WTC11 (cell line): Measurements from ENCODE around the gene LAPTM5.

ENCODE experiments used
- ATF2 ChIP-seq: sonication (generic); formaldehyde crosslinking; IDR thresholded peaks from 2 replicates; pipeline ENCODE4 v1.8.1; 2022; ENCODE audit warnings: low read depth, missing genetic modification reagents, borderline replicate concordance
- CTCF ChIP-seq: fragments of 200-600 bp; IDR thresholded peaks from 2 replicates; pipeline ENCODE4 v1.8.0; 2022; ENCODE audit warnings: antibody characterized with exemption
- ETV6 ChIP-seq: sonication (generic); formaldehyde crosslinking; IDR thresholded peaks from 2 replicates; pipeline ENCODE4 v1.8.1; 2022; ENCODE audit warnings: mild to moderate bottlenecking, missing genetic modification reagents
- FOXP1 ChIP-seq: sonication (generic); formaldehyde crosslinking; IDR thresholded peaks from 2 replicates; pipeline ENCODE4 v1.8.0; 2022; ENCODE audit warnings: missing genetic modification reagents, mild to moderate bottlenecking, moderate library complexity, borderline replicate concordance
- MAX ChIP-seq: sonication (generic); formaldehyde crosslinking; IDR thresholded peaks from 2 replicates; pipeline ENCODE4 v1.8.0; 2022; ENCODE audit warnings: mild to moderate bottlenecking, missing genetic modification reagents
- NFATC4 ChIP-seq: fragments of 250-450 bp; sonication (Bioruptor Pico); IDR thresholded peaks from 2 replicates; pipeline ENCODE4 v1.9.0; 2021; ENCODE audit warnings: mild to moderate bottlenecking
- PRDM15 ChIP-seq: sonication (generic); formaldehyde crosslinking; IDR thresholded peaks from 2 replicates; pipeline ENCODE4 v1.8.0; 2022; ENCODE audit warnings: missing genetic modification reagents
- SP1 ChIP-seq: sonication (generic); formaldehyde crosslinking; conservative IDR thresholded peaks from 2 replicates; pipeline ENCODE4 v1.8.1; 2022; ENCODE audit warnings: missing genetic modification reagents
- TCF7 ChIP-seq: sonication (generic); formaldehyde crosslinking; IDR thresholded peaks from 2 replicates; pipeline ENCODE4 v1.8.0; 2022; ENCODE audit warnings: mild to moderate bottlenecking, low read depth, missing genetic modification reagents, moderate library complexity
- USF2 ChIP-seq: sonication (generic); formaldehyde crosslinking; IDR thresholded peaks from 2 replicates; pipeline ENCODE4 v1.8.1; 2023; ENCODE audit warnings: mild to moderate bottlenecking, missing genetic modification reagents, moderate library complexity
- ZNF512 ChIP-seq: sonication (generic); formaldehyde crosslinking; IDR thresholded peaks from 2 replicates; pipeline ENCODE4 v1.8.1; 2022; ENCODE audit warnings: missing genetic modification reagents, borderline replicate concordance

GRCh38 chr1:30787856-30788495, 30.4 kb upstream of the LAPTM5 start:
- TF ChIP-seq MAX: no peak
- TF ChIP-seq TCF7 (CRISPR knock-in tag): no peak
- TF ChIP-seq CTCF: no peak
- TF ChIP-seq ETV6 (CRISPR knock-in tag): no peak
- no peak for TF ChIP-seq USF2
- no peak for TF ChIP-seq PRDM15 (CRISPR knock-in tag)
- TF ChIP-seq ATF2 (CRISPR knock-in tag): no peak
- TF ChIP-seq SP1 (CRISPR knock-in tag): no peak
- TF ChIP-seq ZNF512 (CRISPR knock-in tag): no peak
- TF ChIP-seq FOXP1 (CRISPR knock-in tag): no peak
- no peak for TF ChIP-seq NFATC4 (CRISPR knock-in tag)
